Colonic mucosa (tissue), 4 donors: Measurements from ENCODE around the gene CPXM2. TPM values are rescaled to one million over a fixed set of nuclear protein-coding genes. Genes with fewer than 3 reads are reported as not detected.

Experiments used
- DNase-seq: peaks from one replicate; pipeline ENCODE4 v3.0.0-alpha.2; 2020
- H3K27ac ChIP-seq: fragments of 200-600 bp; one replicate; pipeline ENCODE4 v1.8.0; 2021
- H3K27me3 ChIP-seq: fragments of 200-600 bp; one replicate; pipeline ENCODE4 v1.8.0; 2021
- H3K36me3 ChIP-seq: fragments of 200-600 bp; one replicate; pipeline ENCODE4 v1.8.0; 2021
- H3K4me1 ChIP-seq: fragments of 200-600 bp; one replicate; pipeline ENCODE4 v1.8.0; 2021; ENCODE audit warnings: mild to moderate bottlenecking
- H3K4me3 ChIP-seq: fragments of 200-600 bp; one replicate; pipeline ENCODE4 v1.8.0; 2021
- H3K9ac ChIP-seq, 2 donors: one replicate each; pipeline ENCODE4 v1.7.0; 2013; ENCODE audit warnings: control low read depth in 2 of 2, low read depth in 2 of 2, low read length in 2 of 2
- H3K9me3 ChIP-seq: fragments of 200-600 bp; one replicate; pipeline ENCODE4 v1.8.0; 2021
- CTCF ChIP-seq: fragments of 200-600 bp; IDR thresholded peaks from one replicate; pipeline ENCODE4 v1.8.0; 2022; ENCODE audit warnings: antibody characterized with exemption, mild to moderate bottlenecking
- intact Hi-C: fragments of 100-400 bp; cut with DNase I; formaldehyde crosslinking; loops from one replicate; pipeline ENCODE4 v1.14.1; 2022
- total RNA-seq, 2 donors: library from RNA; stranded (reverse); fragmentation: NEBNext Ultra II Directional in 1 of 2; extraction: Animal tissue kit (Norgen Biotek cat#: 25700) in 1 of 2; gene quantifications; one replicate each; pipeline ENCODE4 v1.2.1, GENCODE V29; 2021
- donor health status: healthy.
- donor health status: DM: no; HTN: no; CAD: no.
- donor health status: DM: no; HTN: no; CAD: no.

The CPXM2 gene
- total RNA-seq, 2 donors from 2014 or later: 5.8 to 12.9 TPM

GRCh38 chr10:123786306-123786705 is 105.3 kb downstream of the CPXM2 start:
- Histone ChIP-seq H3K27me3 (no peaks in the 10 kb centered on the region), H3K4me3 (no peak overlapping the region), H3K4me1 (no peaks in the 10 kb centered on the region), H3K9ac (no peak overlapping the region), H3K36me3 (no peaks in the 10 kb centered on the region), H3K9me3 (no peaks in the 10 kb centered on the region), H3K27ac (no peak overlapping the region)
- DNase-seq: peak; percentile 4
- no peak for TF ChIP-seq CTCF
- intact Hi-C loops: no loop called here

- Histone ChIP-seq H3K9me3 (no peaks in the 10 kb centered on the region), H3K9ac (no peak overlapping the region), H3K36me3 (no peaks in the 10 kb centered on the region), H3K27ac (no peak overlapping the region), H3K27me3 (no peaks in the 10 kb centered on the region), H3K4me3 (no peak overlapping the region), H3K4me1 (no peaks in the 10 kb centered on the region)
- DNase-seq: peak; percentile 7
- no peak for TF ChIP-seq CTCF
- intact Hi-C loops: no loop called here
These were observed 107.0 kb downstream of the CPXM2 start for GRCh38 chr10:123784646-123785045.

GRCh38 chr10:123784216-123784615 is 107.4 kb downstream of the CPXM2 start:
- no peaks in the 10 kb centered on the region for H3K36me3 ChIP-seq
- no peak overlapping the region for H3K27ac ChIP-seq
- DNase-seq: peak; percentile 6
- no peak overlapping the region for H3K4me3 ChIP-seq
- no peaks in the 10 kb centered on the region for H3K4me1 ChIP-seq
- H3K9me3 ChIP-seq: no peaks in the 10 kb centered on the region
- TF ChIP-seq CTCF: no peak
- intact Hi-C loops: no loop called here
- no peak overlapping the region for H3K9ac ChIP-seq
- no peaks in the 10 kb centered on the region for H3K27me3 ChIP-seq

- Histone ChIP-seq H3K9ac (no peak overlapping the region), H3K27ac (no peak overlapping the region), H3K36me3 (no peaks in the 10 kb centered on the region), H3K9me3 (no peaks in the 10 kb centered on the region), H3K4me3 (no peak overlapping the region), H3K27me3 (no peaks in the 10 kb centered on the region), H3K4me1 (no peaks in the 10 kb centered on the region)
- TF ChIP-seq CTCF: no peak
- intact Hi-C loops: no loop called here
- DNase-seq: peak; percentile 4
These were observed 108.3 kb downstream of the CPXM2 start for GRCh38 chr10:123783296-123783695.

GRCh38 chr10:123782549-123782948 is 109.1 kb downstream of the CPXM2 start:
- Histone ChIP-seq H3K9me3 (no peaks in the 10 kb centered on the region), H3K27ac (no peak overlapping the region), H3K27me3 (no peaks in the 10 kb centered on the region), H3K36me3 (no peaks in the 10 kb centered on the region), H3K4me1 (no peaks in the 10 kb centered on the region), H3K9ac (no peak overlapping the region), H3K4me3 (no peak overlapping the region)
- DNase-seq: peak; percentile 3
- TF ChIP-seq CTCF: no peak
- intact Hi-C loops: no loop called here
